Endothelial cell of coronary artery (primary cell): ENCODE data around the gene RFPL2. TPM values are rescaled to one million over a fixed set of nuclear protein-coding genes. Genes with fewer than 3 reads are reported as not detected.

Experiments
- total RNA-seq: library from RNA; depleted of rRNA; stranded (reverse); fragments of >200 nt; gene quantifications from 2 replicates; pipeline ENCODE4 v1.2.3, GENCODE V29; 2014

RFPL2 gene
- total RNA-seq, result not detected in 2 replicates

DNA sequence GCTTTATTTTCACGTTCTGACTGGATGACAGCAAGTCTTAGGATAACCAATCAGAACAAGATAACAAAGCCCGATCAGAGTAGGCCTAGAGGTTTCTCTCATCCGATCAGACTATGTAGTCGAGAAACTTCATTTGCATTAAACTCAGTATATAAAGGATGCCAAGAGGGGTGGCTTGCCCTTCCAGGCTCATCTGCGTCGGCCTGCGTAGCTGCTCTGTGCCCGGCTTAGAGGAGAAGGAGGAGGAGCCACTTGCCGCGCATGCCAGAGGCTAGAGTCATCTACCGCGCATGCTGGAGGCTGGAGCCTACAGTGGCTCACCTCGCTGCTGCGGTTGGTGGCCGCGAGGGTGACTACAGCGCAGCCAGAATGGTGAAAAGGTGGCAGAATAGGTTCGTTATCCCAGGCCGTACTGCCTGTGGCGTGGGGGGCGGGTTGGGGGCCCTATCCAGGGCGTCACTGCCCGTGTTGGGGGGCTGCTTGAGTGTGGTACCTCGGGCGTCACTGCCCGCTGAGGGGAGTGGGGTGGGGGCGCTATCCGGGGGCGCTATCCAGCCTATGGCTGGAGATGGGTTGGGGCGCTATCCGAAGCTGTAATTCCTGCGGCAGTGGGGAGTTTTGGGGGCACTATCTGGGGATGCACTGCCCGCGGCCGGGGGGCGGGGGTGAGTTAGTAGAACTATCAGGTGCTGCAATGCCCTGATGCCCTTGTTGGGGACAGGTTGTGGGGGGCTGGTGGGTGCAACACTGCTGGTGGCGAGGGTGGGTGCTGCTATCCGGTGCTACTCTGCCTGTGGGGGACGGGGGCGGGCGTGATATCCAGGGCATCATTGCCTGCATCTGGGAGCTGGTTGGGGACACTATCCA, at the start of gene RFPL2:
Gene RFPL2, minus strand, starts transcription at position 218 of the 867 bp plus-strand sequence. CDS start 2,622 bp downstream, outside the sequence.

DNA sequence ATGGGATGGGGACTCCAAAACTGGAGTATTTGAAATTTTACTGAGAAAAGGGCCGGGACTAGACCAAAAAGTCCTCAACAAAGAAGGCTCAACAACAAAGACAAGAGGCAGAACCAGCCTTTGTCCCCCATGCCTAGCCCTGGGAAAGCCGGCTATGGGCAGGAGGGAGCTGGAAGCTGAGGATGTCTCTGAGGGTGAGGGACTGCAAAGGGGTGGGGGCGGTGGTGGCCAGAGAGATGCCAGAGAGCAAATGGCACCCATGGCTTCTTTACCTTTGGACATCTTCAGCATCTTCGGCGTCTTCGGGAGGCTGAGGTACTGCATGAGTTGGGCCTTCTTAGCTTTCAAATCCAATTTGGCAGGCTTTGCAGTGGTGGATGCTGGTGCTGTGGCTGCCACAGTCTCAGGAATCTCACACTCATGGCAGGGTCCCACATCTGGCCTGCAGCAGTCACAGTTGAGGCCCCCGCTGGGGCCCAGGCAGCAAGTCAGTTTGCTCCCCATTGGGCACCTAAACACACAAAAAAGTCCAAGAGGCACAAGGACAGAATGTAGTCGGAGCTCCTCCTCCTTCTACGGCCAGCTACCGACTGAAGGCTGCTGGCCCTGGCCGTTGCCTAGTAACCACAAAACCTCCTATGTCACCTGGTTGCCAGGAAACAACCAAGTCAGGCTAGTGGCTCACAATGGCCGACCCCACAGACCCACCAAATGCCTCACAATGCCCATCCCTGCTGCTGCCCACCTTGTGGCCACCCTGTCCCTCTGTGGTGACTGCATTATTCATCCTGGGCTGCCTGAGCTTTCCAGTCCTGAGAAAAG, 46.0 kb downstream of the RFPL2 start, which contains the start of gene C22orf42:
Gene C22orf42, minus strand, starts transcription at position 592 of the 822 bp plus-strand sequence. Its CDS starts 88 bp downstream, at position 504.

Other genes starting within 250 kb of the RFPL2 start
- gene SLC5A1, start 161.8 kb downstream of the RFPL2 start, total RNA-seq, result not detected in 2 replicates
- not detected in 2 replicates for gene C22orf42, start 45.8 kb downstream of the RFPL2 start, total RNA-seq
- gene SLC5A4, start 50.3 kb upstream of the RFPL2 start, total RNA-seq, result 0.94 and 2.1 TPM in 2 replicates
- not detected in 2 replicates for gene RFPL3, start 152.8 kb upstream of the RFPL2 start, total RNA-seq
- gene RTCB, start 207.2 kb upstream of the RFPL2 start, total RNA-seq, result 158 and 189 TPM in 2 replicates